BJ (cell line): Measurements from ENCODE around the gene RIPOR2. TPM values are rescaled to one million over a fixed set of nuclear protein-coding genes. Genes with fewer than 3 reads are reported as not detected.

Experiments used
- CTCF ChIA-PET: fragments of 350-600 bp; formaldehyde crosslinking; extraction: SDS; loops from one replicate; lab custom pipeline; 2021; ENCODE audit warnings: antibody characterized with exemption, inconsistent platforms; lab: Yijun Ruan, JAX
- POLR2A ChIA-PET: fragments of 300-600 bp; sonication (Branson Sonifier 250); formaldehyde crosslinking; extraction: SDS; loops from one replicate; lab custom pipeline; 2021; ENCODE audit warnings: antibody characterized with exemption; lab: Charles Lee
- DNase-seq: peaks from one replicate; pipeline ENCODE4 v3.0.0-alpha.2; 2011; ENCODE audit warnings: low read depth
- H3K27me3 ChIP-seq: 2 replicates; pipeline ENCODE4 v1.6.0; 2011; ENCODE audit warnings: low read length; ENCODE audit not compliant: control insufficient read depth, insufficient read depth
- H3K36me3 ChIP-seq: 2 replicates; pipeline ENCODE4 v1.5.1; 2011; ENCODE audit warnings: low read length; ENCODE audit not compliant: control insufficient read depth, insufficient read depth
- H3K4me3 ChIP-seq: 2 replicates; pipeline ENCODE4 v1.5.1; 2011; ENCODE audit warnings: low read depth, mild to moderate bottlenecking, control low read depth, low read length
- CTCF ChIP-seq: IDR thresholded peaks from 2 replicates; pipeline ENCODE4 v1.5.1; 2011; ENCODE audit warnings: low read depth, mild to moderate bottlenecking, control low read depth, inconsistent platforms, low read length, moderate library complexity; ENCODE audit not compliant: insufficient read depth
- polyA plus RNA-seq: library from polyadenylated mRNA; depleted of rRNA; stranded (reverse); fragments of >200 nt; gene quantifications from 2 replicates; pipeline ENCODE4 v1.2.3, GENCODE V29; 2011

The RIPOR2 gene
- polyA plus RNA-seq, 1 experiment = 52.6 TPM

GRCh38 chr6:24872779-24873178 is 63.0 kb downstream of the RIPOR2 start:
- peaks cover 26% of the 10 kb centered on the region for H3K36me3 ChIP-seq
- DNase-seq = no peak
- H3K4me3 ChIP-seq = no peak overlapping the region
- POLR2A ChIA-PET = no interaction called here
- no peak for TF ChIP-seq CTCF
- no peaks in the 10 kb centered on the region for H3K27me3 ChIP-seq
- CTCF ChIA-PET = interaction anchor here (1.3 to 2.7 kb wide), 2 partner anchors 16 to 119 kb away, joined by 5 to 9 read pairs; no protein-coding TSS in a partner anchor

- no peak for DNase-seq
- ChIA-PET POLR2A (no interaction called here), CTCF (interaction anchor here (0.7 kb wide), 1 partner anchor 15 kb away, joined by 3 read pairs; no protein-coding TSS in a partner anchor)
- TF ChIP-seq CTCF = no peak
- Histone ChIP-seq H3K36me3 (peaks cover 28% of the 10 kb centered on the region), H3K27me3 (no peaks in the 10 kb centered on the region), H3K4me3 (no peak overlapping the region)
Measured at GRCh38 chr6:24868765-24869164, 67.0 kb downstream of the RIPOR2 start.

GRCh38 chr6:24867104-24867703 is 68.6 kb downstream of the RIPOR2 start:
- POLR2A ChIA-PET = no interaction called here
- Histone ChIP-seq H3K36me3 (peaks cover 28% of the 10 kb centered on the region), H3K4me3 (no peak overlapping the region), H3K27me3 (no peaks in the 10 kb centered on the region)
- TF ChIP-seq CTCF = no peak
- no peak for DNase-seq
- CTCF ChIA-PET = interaction anchor here (1.3 to 2.2 kb wide), 2 partner anchors 11 to 43 kb away, joined by 5 read pairs; no protein-coding TSS in a partner anchor

GRCh38 chr6:24865161-24865560 is 70.6 kb downstream of the RIPOR2 start:
- H3K4me3 ChIP-seq = no peak overlapping the region
- CTCF ChIA-PET = interaction anchor here (0.9 to 1.0 kb wide), 2 partner anchors 23 to 153 kb away, joined by 3 to 5 read pairs; no protein-coding TSS in a partner anchor
- H3K27me3 ChIP-seq = no peaks in the 10 kb centered on the region
- POLR2A ChIA-PET = no interaction called here
- no peak for DNase-seq
- no peak for TF ChIP-seq CTCF
- H3K36me3 ChIP-seq = peaks cover 32% of the 10 kb centered on the region

- H3K27me3 ChIP-seq = no peaks in the 10 kb centered on the region
- DNase-seq = no peak
- CTCF ChIA-PET = interaction anchor here (1.0 kb wide), 1 partner anchor 154 kb away, joined by 5 read pairs; no protein-coding TSS in a partner anchor
- POLR2A ChIA-PET = no interaction called here
- H3K4me3 ChIP-seq = no peak overlapping the region
- TF ChIP-seq CTCF = no peak
- peaks cover 34% of the 10 kb centered on the region for H3K36me3 ChIP-seq
Measured at GRCh38 chr6:24864343-24864742, 71.4 kb downstream of the RIPOR2 start.
